Glomerular visceral epithelial cell (primary cell): ENCODE data around the gene XRN1.
"Not testable (repeated sequence)": the region's sequence is repeated elsewhere in the genome, so short reads cannot be mapped to it uniquely, and the experiment has no call there.

Experiments
- DNase-seq: peaks from one replicate; pipeline ENCODE4 v3.0.0-alpha.2; 2016; ENCODE audit errors: extremely low spot score

The XRN1 gene, protein sequence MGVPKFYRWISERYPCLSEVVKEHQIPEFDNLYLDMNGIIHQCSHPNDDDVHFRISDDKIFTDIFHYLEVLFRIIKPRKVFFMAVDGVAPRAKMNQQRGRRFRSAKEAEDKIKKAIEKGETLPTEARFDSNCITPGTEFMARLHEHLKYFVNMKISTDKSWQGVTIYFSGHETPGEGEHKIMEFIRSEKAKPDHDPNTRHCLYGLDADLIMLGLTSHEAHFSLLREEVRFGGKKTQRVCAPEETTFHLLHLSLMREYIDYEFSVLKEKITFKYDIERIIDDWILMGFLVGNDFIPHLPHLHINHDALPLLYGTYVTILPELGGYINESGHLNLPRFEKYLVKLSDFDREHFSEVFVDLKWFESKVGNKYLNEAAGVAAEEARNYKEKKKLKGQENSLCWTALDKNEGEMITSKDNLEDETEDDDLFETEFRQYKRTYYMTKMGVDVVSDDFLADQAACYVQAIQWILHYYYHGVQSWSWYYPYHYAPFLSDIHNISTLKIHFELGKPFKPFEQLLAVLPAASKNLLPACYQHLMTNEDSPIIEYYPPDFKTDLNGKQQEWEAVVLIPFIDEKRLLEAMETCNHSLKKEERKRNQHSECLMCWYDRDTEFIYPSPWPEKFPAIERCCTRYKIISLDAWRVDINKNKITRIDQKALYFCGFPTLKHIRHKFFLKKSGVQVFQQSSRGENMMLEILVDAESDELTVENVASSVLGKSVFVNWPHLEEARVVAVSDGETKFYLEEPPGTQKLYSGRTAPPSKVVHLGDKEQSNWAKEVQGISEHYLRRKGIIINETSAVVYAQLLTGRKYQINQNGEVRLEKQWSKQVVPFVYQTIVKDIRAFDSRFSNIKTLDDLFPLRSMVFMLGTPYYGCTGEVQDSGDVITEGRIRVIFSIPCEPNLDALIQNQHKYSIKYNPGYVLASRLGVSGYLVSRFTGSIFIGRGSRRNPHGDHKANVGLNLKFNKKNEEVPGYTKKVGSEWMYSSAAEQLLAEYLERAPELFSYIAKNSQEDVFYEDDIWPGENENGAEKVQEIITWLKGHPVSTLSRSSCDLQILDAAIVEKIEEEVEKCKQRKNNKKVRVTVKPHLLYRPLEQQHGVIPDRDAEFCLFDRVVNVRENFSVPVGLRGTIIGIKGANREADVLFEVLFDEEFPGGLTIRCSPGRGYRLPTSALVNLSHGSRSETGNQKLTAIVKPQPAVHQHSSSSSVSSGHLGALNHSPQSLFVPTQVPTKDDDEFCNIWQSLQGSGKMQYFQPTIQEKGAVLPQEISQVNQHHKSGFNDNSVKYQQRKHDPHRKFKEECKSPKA (N-terminal part only)

DNA sequence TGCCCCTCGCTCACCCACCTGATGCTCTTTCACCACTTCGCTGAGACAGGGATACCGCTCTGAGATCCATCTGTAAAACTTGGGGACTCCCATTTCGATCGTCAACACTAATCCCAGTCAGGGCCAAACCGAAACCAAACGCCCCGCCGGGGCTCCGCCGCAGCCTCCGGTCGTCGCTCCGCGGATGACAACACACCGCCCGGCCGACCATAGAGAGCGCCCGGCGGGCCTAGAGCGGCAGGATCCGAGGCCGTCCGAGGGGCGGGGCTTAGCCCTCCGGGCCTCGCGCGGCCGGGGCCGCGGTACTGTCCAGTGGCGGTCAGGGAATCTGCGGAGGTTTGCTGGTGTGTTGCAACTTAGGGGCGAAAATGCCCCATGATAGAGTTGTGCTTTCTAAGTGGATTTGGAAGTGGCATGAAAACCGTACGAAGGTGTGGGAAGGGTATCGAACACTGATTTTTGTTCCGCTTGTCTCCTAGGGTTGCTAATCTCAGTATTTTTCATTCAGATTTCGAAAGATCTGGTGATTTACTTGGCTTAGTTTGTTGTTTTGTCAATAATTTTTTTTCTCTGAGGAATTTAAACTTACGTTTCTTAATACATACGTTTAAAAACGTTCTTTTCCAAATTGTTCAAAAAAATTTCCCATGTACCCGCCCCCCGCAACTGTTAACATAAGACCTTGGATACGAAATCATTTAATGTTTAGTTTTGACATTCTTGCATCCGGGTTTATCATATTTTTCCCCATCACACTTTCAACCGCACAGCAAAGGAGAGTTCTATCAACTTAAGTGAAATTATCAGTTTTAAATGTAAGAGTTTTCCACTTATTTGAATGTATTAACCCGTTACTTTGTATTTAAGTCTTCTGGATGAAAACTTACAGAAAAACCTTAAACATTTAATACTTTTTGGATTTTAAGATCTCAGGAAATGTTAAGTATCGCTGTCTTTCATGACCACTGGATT, at the start of gene XRN1:
XRN1 (minus strand) TSS at position 186 of the 972 bp plus-strand sequence; CDS start at position 93, 93 bp downstream.
- DNase-seq: peak; percentile 93

- no peak for DNase-seq
These were observed 47.3 kb upstream of the XRN1 start for GRCh38 chr3:142495103-142495502.

GRCh38 chr3:142492184-142492583, 44.3 kb upstream of the XRN1 start:
- DNase-seq: no peak

GRCh38 chr3:142489572-142490323, 41.9 kb upstream of the XRN1 start:
- no peak for DNase-seq

- no peak for DNase-seq
These were observed 37.1 kb upstream of the XRN1 start for GRCh38 chr3:142484912-142485435.

DNA sequence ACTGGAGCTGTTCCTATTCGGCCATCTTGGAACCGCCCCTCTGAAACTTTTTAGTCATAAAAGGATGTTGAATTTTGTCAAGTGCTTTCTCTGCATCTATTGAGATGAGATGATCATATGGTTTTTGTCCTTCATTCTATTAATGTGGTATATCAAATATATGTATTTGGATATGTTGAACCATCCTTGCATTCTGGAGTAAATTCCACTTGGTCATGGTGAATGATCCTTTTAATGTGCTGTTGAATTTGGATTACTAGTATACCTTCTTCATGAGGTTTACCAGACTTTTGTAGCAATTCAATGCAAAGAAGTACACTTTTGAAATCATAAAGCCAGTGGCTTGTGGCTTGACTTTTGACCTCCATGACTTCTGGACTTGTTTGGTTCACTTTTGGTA, 33.4 kb upstream of the XRN1 start:
- DNase-seq: no peak

DNA sequence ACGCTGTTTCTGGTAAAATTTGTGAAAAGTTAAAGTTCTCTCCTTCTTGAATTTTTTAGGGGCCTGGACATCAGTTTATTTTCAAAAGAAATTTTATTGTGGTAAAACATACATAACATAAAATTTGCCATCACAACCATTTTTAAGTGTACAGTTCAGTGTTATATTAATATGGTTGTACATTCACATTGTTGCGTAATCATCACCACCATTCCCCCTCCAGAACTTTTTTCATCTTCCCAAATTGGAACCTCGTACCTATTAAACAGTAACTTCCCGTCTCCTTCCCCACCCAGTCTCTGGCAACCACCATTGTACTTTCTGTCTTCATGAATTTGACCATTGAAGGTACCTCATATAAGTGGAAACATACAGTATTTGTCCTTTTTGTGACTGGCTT, 23.0 kb upstream of the XRN1 start:
- no peak for DNase-seq

DNA sequence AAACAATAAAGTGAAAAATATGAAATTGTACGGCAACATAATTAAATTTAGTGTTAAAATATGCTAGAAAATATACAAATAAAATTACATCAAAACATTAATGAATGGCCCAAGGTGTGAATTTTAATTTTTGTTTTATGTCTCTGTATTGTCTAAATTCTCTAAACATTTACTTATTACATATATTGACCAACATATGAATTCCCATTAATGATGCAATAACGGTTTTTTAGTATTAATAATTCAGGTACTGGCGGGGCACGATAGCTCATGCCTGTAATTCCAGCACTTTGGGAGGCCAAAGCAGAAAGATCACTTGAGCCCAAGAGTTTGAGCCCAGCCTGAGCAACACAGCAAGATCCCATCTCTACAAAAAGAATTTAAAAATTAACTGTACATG, 20.6 kb upstream of the XRN1 start:
- DNase-seq: no peak

DNA sequence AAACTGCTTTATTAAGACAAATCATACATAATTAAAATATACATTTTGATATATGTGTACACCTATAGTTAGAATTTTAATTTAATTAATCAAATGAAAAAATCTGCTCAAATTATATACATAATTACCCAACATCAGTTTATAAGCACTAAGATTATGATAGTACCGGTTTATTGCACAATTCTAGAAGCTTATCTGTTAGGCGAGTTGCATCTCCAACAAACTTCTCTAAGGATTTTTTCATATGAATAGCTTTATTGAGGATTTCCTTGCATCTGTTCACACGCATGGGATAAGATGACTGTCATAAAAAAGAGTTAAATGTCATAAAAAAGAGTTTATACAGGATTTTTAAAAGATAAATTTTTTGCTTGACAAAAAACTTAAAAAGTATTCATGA, 19.9 kb upstream of the XRN1 start:
- DNase-seq: no peak

GRCh38 chr3:142460689-142461088, 12.9 kb upstream of the XRN1 start:
- no peak for DNase-seq

- no peak for DNase-seq
These were observed 12.1 kb upstream of the XRN1 start for GRCh38 chr3:142459929-142460328.

- no peak for DNase-seq
These were observed 11.3 kb upstream of the XRN1 start for GRCh38 chr3:142459096-142459495.

DNA sequence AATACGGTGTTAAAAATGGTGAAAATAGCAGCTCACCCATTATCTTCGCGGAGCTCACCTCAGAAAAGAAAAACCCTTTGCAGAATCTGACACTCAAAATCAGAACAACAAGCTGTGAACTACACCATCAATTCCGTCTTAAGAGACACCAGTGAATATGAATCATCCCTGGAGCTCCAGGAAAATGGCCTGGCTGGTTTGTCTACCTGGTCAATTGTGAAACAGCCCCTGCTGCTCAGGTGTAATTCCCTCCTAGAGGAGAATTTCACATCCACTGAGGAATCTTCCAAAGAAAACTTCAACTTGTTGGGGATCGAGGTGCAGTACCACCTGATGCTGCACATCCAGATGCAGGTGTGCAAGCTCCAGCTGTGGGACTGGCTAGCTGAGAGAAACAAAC, 3.0 kb upstream of the XRN1 start:
- DNase-seq: no peak

DNA sequence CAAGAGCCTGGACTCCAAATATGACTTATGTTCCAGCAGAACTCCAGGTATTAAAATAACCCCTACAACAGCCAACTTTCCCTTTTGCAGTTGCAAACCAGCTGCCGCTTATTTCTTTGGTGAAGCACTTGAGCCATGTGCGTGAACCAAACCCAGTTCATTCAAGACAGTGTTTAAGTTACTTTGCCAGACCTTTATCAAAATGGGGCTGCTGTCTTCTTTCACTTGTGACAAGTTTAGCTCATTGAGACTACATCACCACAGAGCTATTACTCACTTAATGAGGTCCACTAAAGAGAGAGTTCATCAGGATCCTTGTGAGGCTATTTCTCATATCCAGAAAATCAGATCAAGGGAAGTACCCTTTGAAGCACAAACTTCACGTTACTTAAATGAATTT, 2.4 kb upstream of the XRN1 start:
- DNase-seq: no peak

DNA sequence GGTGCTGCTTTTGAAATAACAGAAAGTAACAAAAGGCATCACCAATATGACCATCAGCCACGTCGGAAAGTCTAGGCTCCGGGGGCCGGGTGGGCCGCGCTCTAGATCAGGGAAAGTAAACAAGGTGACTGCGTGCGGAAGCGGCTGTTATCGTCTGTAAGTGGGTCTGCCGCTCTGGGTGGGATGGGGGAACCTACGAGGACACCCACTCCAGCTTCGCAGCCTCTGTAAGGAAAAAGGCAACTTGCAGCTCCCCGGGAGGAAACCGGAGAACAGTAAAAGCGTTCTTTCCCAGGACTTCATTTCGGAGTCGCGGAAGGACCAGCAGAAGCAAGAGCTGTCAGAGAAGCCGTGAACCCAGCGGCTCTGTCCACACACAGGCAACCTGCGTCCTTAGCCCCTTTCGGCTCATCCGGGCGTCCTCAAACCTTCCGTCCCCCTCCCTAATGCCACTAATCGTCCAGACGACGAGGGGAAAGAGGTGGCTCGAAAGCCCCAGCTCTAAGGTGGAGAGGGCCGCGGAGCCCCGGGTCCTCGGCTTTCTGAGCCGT, 461 bp downstream of the XRN1 start:
- peak; percentile 25 for DNase-seq

DNA sequence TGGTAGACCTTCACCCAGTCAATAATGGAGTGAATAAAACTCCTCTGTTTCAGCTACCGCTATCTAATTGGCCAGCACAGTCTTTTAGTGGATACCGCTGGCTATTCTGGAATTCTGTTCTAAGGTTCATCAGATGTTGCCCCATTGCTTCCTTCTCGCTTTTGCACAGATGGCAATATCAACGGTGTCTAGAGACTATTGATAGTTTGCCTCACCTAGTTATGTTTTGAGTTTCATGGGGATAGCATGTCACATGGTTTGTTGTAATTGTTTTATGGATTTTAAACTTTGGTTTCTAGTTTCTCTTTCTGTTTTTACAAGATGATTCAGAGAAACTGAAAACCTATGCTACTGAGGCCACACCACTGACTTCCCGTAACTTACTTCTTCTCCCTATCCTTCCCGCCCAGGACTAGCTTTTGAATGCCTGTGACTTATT, 2.0 kb downstream of the XRN1 start:
- DNase-seq: peak; percentile 13

GRCh38 chr3:142444343-142444742, 3.5 kb downstream of the XRN1 start:
- no peak for DNase-seq

DNA sequence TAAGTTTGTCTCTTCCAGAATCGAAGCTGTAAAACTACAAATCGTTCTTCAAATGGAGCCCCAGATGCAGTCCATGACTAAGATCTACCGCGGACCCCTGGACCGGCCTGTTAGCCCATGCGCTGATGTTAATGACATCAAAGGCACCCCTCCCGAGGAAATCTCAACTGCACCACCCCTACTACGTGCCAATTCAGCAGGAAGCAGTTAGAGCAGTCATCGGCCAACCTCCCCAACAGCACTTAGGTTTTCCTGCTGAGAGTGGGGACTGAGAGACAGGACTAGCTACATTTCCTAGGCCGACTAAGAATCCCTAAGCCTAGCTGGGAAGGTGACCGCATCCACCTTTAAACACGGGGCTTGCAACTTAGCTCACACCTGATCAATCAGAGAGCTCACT, 4.8 kb downstream of the XRN1 start:
- not testable (repeated sequence) for DNase-seq

DNA sequence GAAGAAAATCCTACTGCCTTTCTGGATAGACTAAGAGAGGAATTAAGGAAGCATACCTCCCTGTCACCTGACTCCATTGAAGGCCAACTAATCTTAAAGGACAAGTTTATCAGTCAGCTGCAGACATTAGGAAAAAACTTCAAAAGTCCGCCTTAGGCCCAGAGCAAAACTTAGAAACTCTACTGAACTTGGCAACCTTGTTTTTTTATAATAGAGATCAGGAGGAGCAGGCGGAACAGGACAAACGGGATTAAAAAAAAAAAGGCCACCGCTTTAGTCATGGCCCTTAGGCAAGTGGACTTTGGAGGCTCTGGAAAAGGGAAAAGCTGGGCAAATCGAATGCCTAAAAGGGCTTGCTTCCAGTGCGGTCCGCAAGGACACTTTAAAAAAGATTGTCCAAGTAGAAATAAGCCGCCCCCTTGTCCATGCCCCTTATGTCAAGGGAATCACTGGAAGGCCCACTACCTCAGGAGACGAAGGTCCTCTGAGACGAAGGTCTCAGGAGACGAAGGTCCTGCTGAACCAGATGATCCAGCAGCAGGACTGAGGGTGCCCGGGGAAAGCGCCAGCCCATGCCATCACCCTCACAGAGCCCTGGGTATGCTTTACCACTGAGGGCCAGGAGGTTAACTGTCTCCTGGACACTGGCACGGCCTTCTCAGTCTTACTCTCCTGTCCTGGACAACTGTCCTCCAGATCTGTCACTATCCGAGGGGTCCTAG, 8.2 kb downstream of the XRN1 start:
- not testable (repeated sequence) for DNase-seq
